ENCODE measurements around the gene SEMA6B. TPM values are rescaled to one million over a fixed set of nuclear protein-coding genes. Genes with fewer than 3 reads are reported as not detected.
A peak's percentile ranks its signal among the peaks of the same experiment; 100 is the strongest.

The SEMA6B gene
- total and polyA plus RNA-seq, 7 donors: 2.3 to 11.7 (median 7.1) TPM

DNA sequence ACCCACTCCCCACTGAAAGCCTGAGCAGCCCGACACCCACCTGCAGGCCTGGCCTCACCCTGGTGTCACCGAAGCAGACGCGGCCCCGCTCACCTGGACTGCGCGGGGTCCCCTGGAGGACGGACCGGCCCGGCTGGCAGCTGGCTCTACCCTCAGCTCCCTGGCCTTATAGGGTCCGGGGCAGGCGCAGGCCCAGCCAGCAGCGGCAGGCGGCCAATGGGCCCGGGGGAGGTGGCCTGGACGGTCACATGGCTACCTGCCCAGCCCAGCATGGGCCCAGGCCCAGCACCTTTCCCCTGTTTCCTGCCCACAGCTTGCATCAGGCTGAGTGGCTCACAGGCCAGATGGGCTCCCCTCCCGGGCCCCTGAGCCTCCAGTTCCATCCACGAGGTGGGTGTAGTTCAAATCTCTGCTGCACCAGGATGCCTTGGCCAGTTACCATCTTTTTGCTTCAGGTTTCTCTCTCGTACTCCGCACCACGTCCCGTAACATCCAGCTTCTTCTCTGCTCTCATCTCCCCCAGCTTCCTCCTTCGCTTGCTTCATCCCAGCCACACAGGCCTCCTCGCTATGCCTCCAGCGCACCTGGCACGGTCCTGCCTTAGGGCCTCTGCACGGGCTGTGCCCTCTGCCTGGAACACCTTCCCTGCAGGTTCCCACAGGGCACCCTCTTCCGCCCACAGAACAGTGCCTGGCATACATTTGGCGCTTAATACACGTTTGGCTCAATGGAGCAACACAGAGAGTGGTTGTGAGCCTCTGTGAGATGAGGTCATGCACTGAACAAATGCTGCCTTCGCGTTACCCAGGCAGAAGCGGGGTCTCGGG lies 40.9 kb downstream of the SEMA6B start, which contains the start of gene PLIN4:
Gene PLIN4 (minus strand): TSS at position 142 of the 827 bp plus-strand sequence. CDS start 214 bp downstream, outside the sequence.
- H3K4me3 ChIP-seq: peak within 1 kb of the TSS; percentile 62
- H3K36me3 ChIP-seq (ENCODE audit: insufficient read depth in 1 of 2, low read depth in 1 of 2): peaks cover 0 to 50% of the 10 kb centered on the region in 2 donors
- intact Hi-C loops (cut with DNase I): no loop called here
- DNase-seq (peak; percentile 87 to 96), ATAC-seq (peak; percentile 80 to 85 (median 82))
- H3K9me3 ChIP-seq: no peaks in the 10 kb centered on the region
- TF ChIP-seq, protein P1, sequence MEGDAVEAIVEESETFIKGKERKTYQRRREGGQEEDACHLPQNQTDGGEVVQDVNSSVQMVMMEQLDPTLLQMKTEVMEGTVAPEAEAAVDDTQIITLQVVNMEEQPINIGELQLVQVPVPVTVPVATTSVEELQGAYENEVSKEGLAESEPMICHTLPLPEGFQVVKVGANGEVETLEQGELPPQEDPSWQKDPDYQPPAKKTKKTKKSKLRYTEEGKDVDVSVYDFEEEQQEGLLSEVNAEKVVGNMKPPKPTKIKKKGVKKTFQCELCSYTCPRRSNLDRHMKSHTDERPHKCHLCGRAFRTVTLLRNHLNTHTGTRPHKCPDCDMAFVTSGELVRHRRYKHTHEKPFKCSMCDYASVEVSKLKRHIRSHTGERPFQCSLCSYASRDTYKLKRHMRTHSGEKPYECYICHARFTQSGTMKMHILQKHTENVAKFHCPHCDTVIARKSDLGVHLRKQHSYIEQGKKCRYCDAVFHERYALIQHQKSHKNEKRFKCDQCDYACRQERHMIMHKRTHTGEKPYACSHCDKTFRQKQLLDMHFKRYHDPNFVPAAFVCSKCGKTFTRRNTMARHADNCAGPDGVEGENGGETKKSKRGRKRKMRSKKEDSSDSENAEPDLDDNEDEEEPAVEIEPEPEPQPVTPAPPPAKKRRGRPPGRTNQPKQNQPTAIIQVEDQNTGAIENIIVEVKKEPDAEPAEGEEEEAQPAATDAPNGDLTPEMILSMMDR (IDR thresholded peaks at IDR 0.05): peak; percentile 15
- no peaks in the 10 kb centered on the region for H3K27me3 ChIP-seq (ENCODE audit: insufficient read depth in 3 of 3, low read length in 2 of 3)
- peaks cover 34% of the 10 kb centered on the region for H3K4me1 ChIP-seq
- WGBS, 3 donors: 23 to 28% (median 25%) methylated on average over 28 to 34 of the region's 34 CpGs
- peak within 1 kb of the TSS; percentile 94 for H3K27ac ChIP-seq

DNA sequence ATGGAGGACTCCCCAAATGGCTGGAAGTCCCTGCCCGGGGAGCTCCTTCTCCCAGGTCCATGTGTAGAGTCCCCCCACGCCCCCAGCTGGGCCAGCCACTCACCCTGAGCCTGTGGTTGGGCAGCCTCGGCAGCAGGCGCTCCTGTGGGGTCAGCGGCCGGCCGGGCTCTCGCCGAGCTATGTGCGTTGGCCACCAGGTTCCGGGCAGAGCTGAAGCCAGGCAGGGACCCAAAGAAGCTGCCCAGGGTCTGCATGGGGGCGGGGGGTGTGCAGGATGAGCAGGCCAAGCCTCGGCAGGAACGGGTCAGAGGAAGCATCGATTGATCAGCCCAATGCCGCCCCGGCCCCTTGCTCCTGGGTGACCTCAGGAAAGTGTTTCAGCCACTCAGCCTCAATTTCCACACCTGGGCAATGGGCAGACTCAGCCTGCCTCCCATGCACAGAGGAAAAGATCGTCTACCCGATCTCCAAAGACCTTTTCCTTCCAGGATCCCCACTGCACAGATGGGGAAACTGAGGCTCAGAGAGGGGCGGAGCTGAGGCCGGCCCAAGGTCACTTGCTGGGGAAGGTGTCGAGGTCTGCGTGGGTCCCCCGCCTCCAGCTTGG lies 41.9 kb downstream of the SEMA6B start:
- peak; percentile 16 to 50 (median 28) for ATAC-seq
- peak in 1 of 2 donors; percentile 31 for DNase-seq
- intact Hi-C loops (cut with DNase I): no loop called here
- TF ChIP-seq, protein P1 (IDR thresholded peaks at IDR 0.05): no peak
- Histone ChIP-seq H3K27ac (peak overlapping the region; percentile 94), H3K27me3 (ENCODE audit: insufficient read depth in 3 of 3, low read length in 2 of 3) (no peaks in the 10 kb centered on the region), H3K4me1 (peaks cover 41% of the 10 kb centered on the region), H3K36me3 (ENCODE audit: insufficient read depth in 1 of 2, low read depth in 1 of 2) (peaks cover 0 to 45% of the 10 kb centered on the region in 2 donors), H3K4me3 (peak overlapping the region; percentile 62), H3K9me3 (no peaks in the 10 kb centered on the region)
- WGBS, 3 donors: 38 to 50% (median 44%) methylated on average over 23 to 24 of the region's 24 CpGs

DNA sequence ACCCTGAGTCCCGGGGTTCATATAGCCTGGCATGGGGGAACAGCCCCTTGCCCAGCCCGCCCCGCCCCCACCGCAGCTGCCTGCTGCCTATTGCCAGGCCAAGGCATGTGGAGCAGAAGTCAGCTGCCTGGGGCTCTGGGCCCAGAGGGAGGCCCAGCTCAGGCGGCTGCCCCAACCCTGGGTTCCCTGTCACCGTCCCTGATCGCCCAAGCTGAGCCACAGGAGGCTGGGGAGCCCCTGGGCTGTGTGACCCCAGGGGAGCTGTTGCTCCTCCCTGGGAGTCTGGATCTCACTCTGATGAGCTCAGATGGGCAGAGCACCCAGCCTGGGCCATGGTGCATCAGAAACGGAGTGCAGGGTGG lies 42.6 kb downstream of the SEMA6B start:
- Histone ChIP-seq H3K27me3 (ENCODE audit: insufficient read depth in 3 of 3, low read length in 2 of 3) (no peaks in the 10 kb centered on the region), H3K36me3 (ENCODE audit: insufficient read depth in 1 of 2, low read depth in 1 of 2) (peaks cover 0 to 42% of the 10 kb centered on the region in 2 donors), H3K4me1 (peaks cover 47% of the 10 kb centered on the region), H3K9me3 (no peaks in the 10 kb centered on the region), H3K4me3 (peak overlapping the region; percentile 62), H3K27ac (peak overlapping the region; percentile 94)
- intact Hi-C loops (cut with DNase I): no loop called here
- TF ChIP-seq, protein P1 (IDR thresholded peaks at IDR 0.05): no peak
- ATAC-seq (peak; percentile 73 to 77 (median 74)), DNase-seq (peak; percentile 69 to 89)
- 16 to 40% (median 27%) methylated on average over 7 to 8 of the region's 8 CpGs for WGBS, 3 donors

DNA sequence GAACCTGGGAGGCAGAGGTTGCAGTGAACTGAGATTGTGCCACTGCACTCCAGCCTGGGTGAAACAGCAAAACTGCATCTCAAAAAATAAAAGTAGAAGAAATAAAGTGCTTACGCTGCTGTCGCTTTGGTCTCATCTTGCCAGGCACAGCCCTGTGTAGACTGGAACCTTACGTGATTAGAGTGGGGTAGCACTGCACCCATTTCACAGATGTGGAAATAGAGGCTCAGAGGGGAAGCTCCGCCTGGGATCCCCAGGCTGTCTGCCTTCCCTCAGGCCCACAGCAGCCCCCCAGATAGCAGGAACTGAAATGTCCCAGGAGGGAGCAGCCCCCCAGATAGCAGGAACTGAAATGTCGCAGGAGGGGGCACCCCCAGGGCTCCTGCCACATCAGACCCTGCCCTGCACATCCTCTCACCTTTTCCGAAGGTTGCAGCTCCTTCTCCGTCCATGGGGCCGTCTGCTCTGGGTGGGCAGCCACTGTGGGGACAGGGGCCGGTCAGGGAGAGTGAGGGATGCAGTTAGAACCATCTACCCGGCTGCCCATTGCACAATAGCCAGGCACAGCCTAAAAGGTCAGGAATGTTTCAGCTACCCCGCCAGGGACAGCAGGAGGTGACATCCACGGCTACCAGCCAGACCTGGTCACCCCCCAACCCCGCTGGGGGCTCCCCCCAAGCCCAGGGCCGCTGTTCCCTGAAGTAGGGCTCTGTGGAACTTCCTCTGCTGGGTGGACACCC lies 43.1 kb downstream of the SEMA6B start:
- intact Hi-C loops (cut with DNase I): no loop called here
- H3K36me3 ChIP-seq (ENCODE audit: insufficient read depth in 1 of 2, low read depth in 1 of 2): peaks cover 0 to 36% of the 10 kb centered on the region in 2 donors
- 43 to 47% (median 47%) methylated on average over 14 of the region's 14 CpGs for WGBS, 3 donors
- peaks cover 48% of the 10 kb centered on the region for H3K4me1 ChIP-seq
- H3K27me3 ChIP-seq (ENCODE audit: insufficient read depth in 3 of 3, low read length in 2 of 3): no peaks in the 10 kb centered on the region
- H3K9me3 ChIP-seq: no peaks in the 10 kb centered on the region
- ATAC-seq (peak; percentile 47 to 67 (median 59)), DNase-seq (peak; percentile 57 to 83)
- H3K27ac ChIP-seq: peak overlapping the region; percentile 94
- peak overlapping the region; percentile 62 for H3K4me3 ChIP-seq
- TF ChIP-seq, protein P1 (IDR thresholded peaks at IDR 0.05): no peak

Measured in psoas muscle (tissue), 8 donors.